ENCODE measurements around the gene DCDC1. TPM values are rescaled to one million over a fixed set of nuclear protein-coding genes. Genes with fewer than 3 reads are reported as not detected.

Gene DCDC1
- total RNA-seq, 4 donors from 2014 or later, result not detected

- Histone ChIP-seq H3K27me3 (no peaks in the 10 kb centered on the region), H3K4me3 (no peak overlapping the region), H3K27ac (no peak overlapping the region), H3K9me3 (no peaks in the 10 kb centered on the region), H3K36me3 (no peaks in the 10 kb centered on the region), H3K4me1 (no peaks in the 10 kb centered on the region)
- WGBS, 2 donors, result 22 to 40% methylated on average over 1 of the region's 1 CpG
- no peak for DNase-seq
- no peak for TF ChIP-seq POLR2A (IDR thresholded peaks at IDR 0.05)
- no peak for TF ChIP-seq CTCF (IDR thresholded peaks at IDR 0.05)
- intact Hi-C loops (cut with DNase I), result no loop called here
These were observed 155.2 kb downstream of the DCDC1 start for GRCh38 chr11:31214372-31214771.

GRCh38 chr11:31199378-31199777, 170.2 kb downstream of the DCDC1 start:
- H3K4me3 ChIP-seq, result no peak overlapping the region
- intact Hi-C loops (cut with DNase I), result no loop called here
- no peaks in the 10 kb centered on the region for H3K27me3 ChIP-seq
- TF ChIP-seq CTCF (IDR thresholded peaks at IDR 0.05) (no peak), POLR2A (IDR thresholded peaks at IDR 0.05) (no peak)
- no peak overlapping the region for H3K27ac ChIP-seq
- H3K36me3 ChIP-seq, result no peaks in the 10 kb centered on the region
- 34 to 42% methylated on average over 2 of the region's 2 CpGs for WGBS, 2 donors
- H3K9me3 ChIP-seq, result no peaks in the 10 kb centered on the region
- no peak for DNase-seq
- no peaks in the 10 kb centered on the region for H3K4me1 ChIP-seq

GRCh38 chr11:31173926-31174680, 195.4 kb downstream of the DCDC1 start:
- H3K4me1 ChIP-seq, result no peaks in the 10 kb centered on the region
- no peak for DNase-seq
- WGBS, 2 donors, result 60% methylated on average over 2 of the region's 8 CpGs; no CpG with 5 or more reads in 1 of the 2 donors

GRCh38 chr11:31160504-31161422, 208.8 kb downstream of the DCDC1 start:
- intact Hi-C loops (cut with DNase I), result no loop called here

More at GRCh38 chr11:31173926-31174680, 195.4 kb downstream of the DCDC1 start:
- H3K36me3 ChIP-seq, result no peaks in the 10 kb centered on the region
- intact Hi-C loops (cut with DNase I), result no loop called here
- no peaks in the 10 kb centered on the region for H3K27me3 ChIP-seq
- TF ChIP-seq POLR2A (IDR thresholded peaks at IDR 0.05), result no peak
- no peak for TF ChIP-seq CTCF (IDR thresholded peaks at IDR 0.05)
- no peak overlapping the region for H3K4me3 ChIP-seq
- no peak overlapping the region for H3K27ac ChIP-seq
- peaks cover 0 to 17% (median 0%) of the 10 kb centered on the region in 3 donors for H3K9me3 ChIP-seq

More at GRCh38 chr11:31160504-31161422, 208.8 kb downstream of the DCDC1 start:
- no peaks in the 10 kb centered on the region for H3K27me3 ChIP-seq
- no peaks in the 10 kb centered on the region for H3K4me1 ChIP-seq
- no peak for DNase-seq
- TF ChIP-seq POLR2A (IDR thresholded peaks at IDR 0.05) (no peak), CTCF (IDR thresholded peaks at IDR 0.05) (peak in 1 of 6 experiments; percentile 22)
- no peaks in the 10 kb centered on the region for H3K36me3 ChIP-seq
- 58 to 63% methylated on average over 5 of the region's 5 CpGs for WGBS, 2 donors
- no peaks in the 10 kb centered on the region for H3K9me3 ChIP-seq
- no peak overlapping the region for H3K27ac ChIP-seq
- H3K4me3 ChIP-seq, result no peak overlapping the region
